Smooth muscle cell (in vitro differentiated cells): Measurements from ENCODE around the gene GLDN. TPM values are rescaled to one million over a fixed set of nuclear protein-coding genes. Genes with fewer than 3 reads are reported as not detected.

Source experiments
- DNase-seq: peaks from one replicate; lab custom pipeline; 2025; ENCODE audit not compliant: unreplicated experiment; lab: John Stamatoyannopoulos, UW
- H2AFZ ChIP-seq: fragments of 200-600 bp; sonication (generic); 2 replicates; pipeline ENCODE4 v1.6.0; 2016; ENCODE audit warnings: antibody characterized with exemption, low read depth, mild to moderate bottlenecking
- H3F3A ChIP-seq: fragments of 200-600 bp; sonication (generic); 2 replicates; pipeline ENCODE4 v1.6.0; 2017; ENCODE audit warnings: antibody characterized with exemption, low read depth
- H3K27ac ChIP-seq: fragments of 200-600 bp; sonication (generic); 2 replicates; pipeline ENCODE4 v1.5.1; 2016; ENCODE audit warnings: low read depth, mild to moderate bottlenecking
- H3K27me3 ChIP-seq: fragments of 200-600 bp; sonication (generic); 2 replicates; pipeline ENCODE4 v1.6.1; 2016; ENCODE audit warnings: low read depth, mild to moderate bottlenecking
- H3K36me3 ChIP-seq: fragments of 200-600 bp; sonication (generic); 2 replicates; pipeline ENCODE4 v1.5.1; 2016; ENCODE audit warnings: low read depth
- H3K4me1 ChIP-seq: fragments of 200-600 bp; sonication (generic); 2 replicates; pipeline ENCODE4 v1.5.1; 2016; ENCODE audit warnings: low read depth
- H3K4me2 ChIP-seq: fragments of 200-600 bp; sonication (generic); 2 replicates; pipeline ENCODE4 v1.6.0; 2016; ENCODE audit warnings: mild to moderate bottlenecking
- H3K4me3 ChIP-seq: fragments of 200-600 bp; sonication (generic); 2 replicates; pipeline ENCODE4 v1.5.1; 2016; ENCODE audit warnings: mild to moderate bottlenecking
- H3K79me2 ChIP-seq: fragments of 200-600 bp; sonication (generic); 2 replicates; pipeline ENCODE4 v1.6.0; 2016; ENCODE audit warnings: low read depth, mild to moderate bottlenecking
- H3K9ac ChIP-seq: fragments of 200-600 bp; sonication (generic); 2 replicates; pipeline ENCODE4 v1.6.0; 2016; ENCODE audit warnings: low read depth
- H3K9me3 ChIP-seq: fragments of 200-600 bp; sonication (generic); replicated peaks from 2 replicates; pipeline ENCODE4 v1.5.1; 2016; ENCODE audit warnings: low read depth
- H4K20me1 ChIP-seq: fragments of 200-600 bp; sonication (generic); 2 replicates; pipeline ENCODE4 v1.6.0; 2016; ENCODE audit warnings: low read depth
- WGBS: methylation state at CpG from one replicate; pipeline ENCODE4 v1.1.7; 2016; ENCODE audit warnings: low lambda C conversion rate; 5-methylcytosine and 5-hydroxymethylcytosine counted together
- polyA plus RNA-seq: library from polyadenylated mRNA; unstranded; fragments of >200 nt; fragmentation: Nextera tagmentation; extraction: Ambion mirVana; gene quantifications from 2 replicates; pipeline ENCODE4 v1.2.1, GENCODE V29; 2016
- total RNA-seq: library from RNA; depleted of rRNA; stranded (reverse); fragments of >200 nt; gene quantifications from 2 replicates; pipeline ENCODE4 v1.2.3, GENCODE V29; 2014
- TF ChIP-seq, protein P1 (sequence below): fragments of 200-600 bp; sonication (generic); IDR thresholded peaks from 2 replicates; pipeline ENCODE4 v1.5.1; 2017; ENCODE audit warnings: borderline replicate concordance, mild to moderate bottlenecking, antibody characterized with exemption; ENCODE audit not compliant: insufficient read depth, poor library complexity, severe bottlenecking

The GLDN gene
- total and polyA plus RNA-seq, 2 experiments from 2014 or later, result 0.18 to 0.81 TPM

DNA sequence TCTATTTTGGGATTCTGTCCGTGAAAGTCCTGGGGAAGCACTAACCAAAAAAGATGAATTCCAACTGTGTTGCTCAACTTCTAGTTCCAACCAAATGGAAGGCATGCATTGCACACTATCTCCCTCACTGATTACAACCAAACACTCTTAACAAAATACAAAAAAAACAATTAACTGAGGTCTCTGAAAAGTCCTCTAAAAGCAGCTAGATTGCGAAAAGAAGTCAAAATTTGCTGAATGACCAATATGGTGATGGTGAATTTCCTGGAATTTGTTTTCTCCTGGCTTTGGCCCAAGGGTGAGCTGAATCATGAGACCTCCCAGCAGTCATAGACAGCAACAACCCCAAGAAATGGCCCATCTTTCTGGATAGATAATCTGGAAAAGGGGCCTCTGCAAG, 31.4 kb upstream of the GLDN start:
- DNase-seq, result no peak
- H3K4me2 ChIP-seq, result no peak overlapping the region
- TF ChIP-seq, protein P1, sequence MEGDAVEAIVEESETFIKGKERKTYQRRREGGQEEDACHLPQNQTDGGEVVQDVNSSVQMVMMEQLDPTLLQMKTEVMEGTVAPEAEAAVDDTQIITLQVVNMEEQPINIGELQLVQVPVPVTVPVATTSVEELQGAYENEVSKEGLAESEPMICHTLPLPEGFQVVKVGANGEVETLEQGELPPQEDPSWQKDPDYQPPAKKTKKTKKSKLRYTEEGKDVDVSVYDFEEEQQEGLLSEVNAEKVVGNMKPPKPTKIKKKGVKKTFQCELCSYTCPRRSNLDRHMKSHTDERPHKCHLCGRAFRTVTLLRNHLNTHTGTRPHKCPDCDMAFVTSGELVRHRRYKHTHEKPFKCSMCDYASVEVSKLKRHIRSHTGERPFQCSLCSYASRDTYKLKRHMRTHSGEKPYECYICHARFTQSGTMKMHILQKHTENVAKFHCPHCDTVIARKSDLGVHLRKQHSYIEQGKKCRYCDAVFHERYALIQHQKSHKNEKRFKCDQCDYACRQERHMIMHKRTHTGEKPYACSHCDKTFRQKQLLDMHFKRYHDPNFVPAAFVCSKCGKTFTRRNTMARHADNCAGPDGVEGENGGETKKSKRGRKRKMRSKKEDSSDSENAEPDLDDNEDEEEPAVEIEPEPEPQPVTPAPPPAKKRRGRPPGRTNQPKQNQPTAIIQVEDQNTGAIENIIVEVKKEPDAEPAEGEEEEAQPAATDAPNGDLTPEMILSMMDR, result no peak
- WGBS, result 74% methylated on average over 2 of the region's 2 CpGs
- H3K4me3 ChIP-seq, result no peak overlapping the region
- H3K9me3 ChIP-seq, result no peaks in the 10 kb centered on the region
- H3K79me2 ChIP-seq, result no peaks in the 10 kb centered on the region
- no peaks in the 10 kb centered on the region for H3F3A ChIP-seq
- H3K27ac ChIP-seq, result no peak overlapping the region
- H3K4me1 ChIP-seq, result no peaks in the 10 kb centered on the region
- no peaks in the 10 kb centered on the region for H3K36me3 ChIP-seq
- H4K20me1 ChIP-seq, result no peaks in the 10 kb centered on the region
- no peak overlapping the region for H2AFZ ChIP-seq
- no peak overlapping the region for H3K9ac ChIP-seq
- H3K27me3 ChIP-seq, result no peaks in the 10 kb centered on the region

DNA sequence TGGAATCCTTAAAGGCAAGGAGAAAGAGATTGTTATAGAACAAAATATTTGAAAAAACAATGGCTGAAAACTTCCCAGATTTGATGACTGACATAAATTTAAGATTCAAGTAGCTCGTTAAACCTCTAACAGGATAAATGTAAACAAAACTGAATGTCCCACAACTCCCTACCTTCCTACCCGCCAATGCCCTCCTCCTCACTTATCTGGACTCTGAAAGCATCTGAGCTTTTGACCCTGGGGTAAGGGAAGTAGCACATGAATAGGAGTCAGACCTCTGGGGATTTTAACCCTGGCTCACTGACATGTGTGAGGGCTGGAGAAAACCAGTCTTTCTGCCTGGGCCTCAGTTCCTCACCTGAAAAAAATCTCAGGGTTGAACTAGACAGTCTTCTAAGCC, 29.9 kb upstream of the GLDN start:
- no peak overlapping the region for H3K9ac ChIP-seq
- no peak overlapping the region for H3K27ac ChIP-seq
- H2AFZ ChIP-seq, result no peak overlapping the region
- H3K36me3 ChIP-seq, result no peaks in the 10 kb centered on the region
- TF ChIP-seq, protein P1, result no peak
- no peaks in the 10 kb centered on the region for H3F3A ChIP-seq
- H3K79me2 ChIP-seq, result no peaks in the 10 kb centered on the region
- no peak overlapping the region for H3K4me3 ChIP-seq
- H3K4me2 ChIP-seq, result no peak overlapping the region
- H4K20me1 ChIP-seq, result no peaks in the 10 kb centered on the region
- H3K4me1 ChIP-seq, result no peaks in the 10 kb centered on the region
- DNase-seq, result no peak
- 73% methylated on average over 2 of the region's 2 CpGs for WGBS
- no peaks in the 10 kb centered on the region for H3K9me3 ChIP-seq
- no peaks in the 10 kb centered on the region for H3K27me3 ChIP-seq

DNA sequence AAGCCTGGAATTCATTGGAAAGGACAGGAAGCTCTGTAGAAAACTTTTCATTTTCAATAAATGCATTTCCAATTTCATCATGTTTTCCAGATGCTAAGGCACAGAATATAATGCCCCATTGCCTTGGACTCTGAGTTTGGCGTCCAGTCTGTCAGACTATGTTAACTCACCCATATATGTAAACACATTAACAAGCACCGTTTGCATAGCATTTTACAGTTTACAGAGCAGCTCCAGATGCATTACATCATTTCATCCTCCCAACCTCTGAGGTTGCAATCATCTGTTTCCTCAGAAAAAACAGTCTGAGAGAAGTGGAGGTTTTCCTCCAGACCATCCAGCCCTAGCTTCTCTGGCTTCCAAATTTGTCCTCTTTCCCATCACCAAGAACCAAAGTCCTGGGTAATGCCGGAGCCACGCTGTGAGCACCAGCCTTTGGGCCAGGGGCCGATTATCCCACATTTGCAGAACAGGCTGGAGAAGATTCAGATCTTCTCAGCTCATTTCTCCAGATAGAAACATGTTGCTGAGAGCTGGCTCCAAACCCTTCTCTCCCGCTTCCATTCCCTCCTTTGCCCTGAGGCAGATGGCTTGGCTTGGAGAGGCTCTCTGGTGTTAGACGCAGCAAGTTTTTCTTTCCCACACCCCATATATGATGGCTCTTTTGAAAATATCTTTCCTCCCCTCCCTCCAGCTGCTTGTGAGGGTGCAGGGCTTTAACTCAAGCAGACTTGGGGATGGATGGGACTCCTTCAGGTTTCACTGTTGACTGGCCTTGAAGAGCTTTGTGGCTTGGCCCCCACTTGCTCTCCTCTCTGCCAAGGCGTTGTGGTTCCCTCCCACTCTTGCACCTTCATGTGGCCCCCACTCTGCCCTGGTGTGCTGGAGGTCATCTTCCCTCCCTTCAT, 29.0 kb upstream of the GLDN start:
- Histone ChIP-seq H3K9me3 (no peaks in the 10 kb centered on the region), H3K27ac (no peak overlapping the region), H3F3A (no peaks in the 10 kb centered on the region), H3K27me3 (no peaks in the 10 kb centered on the region), H3K9ac (no peak overlapping the region), H3K79me2 (no peaks in the 10 kb centered on the region), H3K4me1 (no peaks in the 10 kb centered on the region), H4K20me1 (no peaks in the 10 kb centered on the region), H3K4me2 (no peak overlapping the region), H2AFZ (no peak overlapping the region), H3K36me3 (no peaks in the 10 kb centered on the region), H3K4me3 (no peak overlapping the region)
- 67% methylated on average over 8 of the region's 8 CpGs for WGBS
- DNase-seq, result no peak
- TF ChIP-seq, protein P1, result no peak

DNA sequence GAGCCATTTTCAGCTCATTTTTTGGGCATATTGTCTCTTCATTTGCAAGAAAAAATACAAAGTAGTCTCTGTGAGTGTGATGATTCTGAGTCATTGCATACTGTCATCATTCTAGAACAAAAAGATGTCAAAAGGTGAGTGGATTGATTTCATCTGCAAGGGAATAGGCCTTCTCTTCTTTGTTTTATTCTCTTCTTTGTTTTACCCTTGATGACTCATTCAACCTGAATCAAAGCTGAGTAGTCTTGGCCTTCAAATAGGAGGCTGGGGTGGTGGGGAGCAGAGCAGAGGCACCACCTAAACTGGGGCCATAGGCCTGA, 28.4 kb upstream of the GLDN start:
- Histone ChIP-seq H3K4me1 (no peaks in the 10 kb centered on the region), H3K27me3 (no peaks in the 10 kb centered on the region), H2AFZ (no peak overlapping the region), H4K20me1 (no peaks in the 10 kb centered on the region), H3K4me3 (no peak overlapping the region), H3K79me2 (no peaks in the 10 kb centered on the region), H3K9me3 (no peaks in the 10 kb centered on the region), H3K27ac (no peak overlapping the region), H3K4me2 (no peak overlapping the region), H3F3A (no peaks in the 10 kb centered on the region), H3K9ac (no peak overlapping the region), H3K36me3 (no peaks in the 10 kb centered on the region)
- TF ChIP-seq, protein P1, result no peak
- DNase-seq, result no peak
